CD4-positive, alpha-beta T cell treated with Interleukin-12 subunit alpha and Interleukin-12 subunit beta, for 1 hour (primary cell): Measurements from ENCODE around the gene CCDC81.

Experiments
- DNase-seq: peaks from one replicate; pipeline ENCODE4 v3.0.0-alpha.2; 2020

Gene CCDC81

GRCh38 chr11:86442420-86442819 lies 67.7 kb downstream of the CCDC81 start:
- no peak for DNase-seq

- DNase-seq = no peak
Measured at GRCh38 chr11:86442827-86443226, 68.1 kb downstream of the CCDC81 start.

DNA sequence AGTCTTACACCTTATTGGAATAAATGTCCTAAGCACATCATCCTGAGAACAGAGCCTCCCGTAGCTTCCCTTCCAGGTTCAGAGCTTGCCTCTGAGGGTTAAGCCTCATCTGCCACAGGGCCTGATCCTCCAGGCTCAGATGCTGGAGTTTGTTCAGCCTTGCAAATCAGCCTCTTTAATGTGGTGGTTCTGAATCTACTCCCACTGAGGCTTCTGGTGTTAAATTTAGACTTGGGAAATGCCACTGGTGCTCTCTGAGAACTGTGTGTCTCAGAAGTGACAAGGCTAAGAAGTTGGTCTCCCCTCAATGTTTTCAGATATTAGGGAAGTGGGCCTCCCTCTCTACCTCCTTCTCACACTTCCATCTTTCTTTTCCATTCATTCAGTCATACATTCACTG lies 68.7 kb downstream of the CCDC81 start:
- DNase-seq = no peak

DNA sequence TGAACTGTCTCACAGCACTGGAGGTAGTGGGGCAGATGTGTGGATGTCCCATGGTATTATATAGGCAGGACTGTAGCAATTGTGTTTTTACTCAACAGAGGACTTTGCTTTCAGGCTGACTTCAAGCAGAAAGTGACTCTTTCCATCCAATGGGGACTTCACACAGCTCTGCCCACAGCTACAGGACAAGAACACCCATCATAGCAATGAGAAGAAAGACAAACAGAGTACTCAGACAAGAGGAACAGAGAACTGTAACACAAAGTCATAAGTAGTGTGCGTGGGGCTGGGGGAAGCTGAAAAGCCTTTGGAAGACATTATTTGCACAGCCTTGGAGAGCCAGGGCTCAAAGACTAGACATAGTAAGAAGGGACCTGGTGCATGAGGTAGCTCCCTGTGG lies 70.3 kb downstream of the CCDC81 start:
- no peak for DNase-seq

- no peak for DNase-seq
Measured at GRCh38 chr11:86446163-86446923, 71.7 kb downstream of the CCDC81 start.

DNA sequence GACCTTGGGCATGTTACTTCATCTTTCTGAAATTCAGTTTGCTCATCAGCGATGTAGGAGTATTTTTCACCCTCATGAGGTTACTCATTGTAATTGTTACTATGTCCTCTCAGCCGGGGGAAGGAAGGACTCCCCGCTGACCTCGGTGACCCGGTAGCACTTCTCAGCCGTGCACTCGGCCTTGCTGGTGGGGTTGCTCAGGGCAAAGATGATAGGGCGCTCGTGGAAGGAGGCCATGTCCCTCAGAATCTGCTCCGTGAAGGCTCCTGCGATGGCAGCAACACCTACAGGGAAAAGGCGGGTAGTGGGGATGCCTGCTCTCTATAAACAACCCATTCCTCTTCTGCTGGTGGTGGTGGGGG lies 72.2 kb downstream of the CCDC81 start:
- DNase-seq = no peak

- no peak for DNase-seq
Measured at GRCh38 chr11:86447763-86448480, 73.2 kb downstream of the CCDC81 start.

GRCh38 chr11:86449993-86450629 lies 75.4 kb downstream of the CCDC81 start:
- no peak for DNase-seq

DNA sequence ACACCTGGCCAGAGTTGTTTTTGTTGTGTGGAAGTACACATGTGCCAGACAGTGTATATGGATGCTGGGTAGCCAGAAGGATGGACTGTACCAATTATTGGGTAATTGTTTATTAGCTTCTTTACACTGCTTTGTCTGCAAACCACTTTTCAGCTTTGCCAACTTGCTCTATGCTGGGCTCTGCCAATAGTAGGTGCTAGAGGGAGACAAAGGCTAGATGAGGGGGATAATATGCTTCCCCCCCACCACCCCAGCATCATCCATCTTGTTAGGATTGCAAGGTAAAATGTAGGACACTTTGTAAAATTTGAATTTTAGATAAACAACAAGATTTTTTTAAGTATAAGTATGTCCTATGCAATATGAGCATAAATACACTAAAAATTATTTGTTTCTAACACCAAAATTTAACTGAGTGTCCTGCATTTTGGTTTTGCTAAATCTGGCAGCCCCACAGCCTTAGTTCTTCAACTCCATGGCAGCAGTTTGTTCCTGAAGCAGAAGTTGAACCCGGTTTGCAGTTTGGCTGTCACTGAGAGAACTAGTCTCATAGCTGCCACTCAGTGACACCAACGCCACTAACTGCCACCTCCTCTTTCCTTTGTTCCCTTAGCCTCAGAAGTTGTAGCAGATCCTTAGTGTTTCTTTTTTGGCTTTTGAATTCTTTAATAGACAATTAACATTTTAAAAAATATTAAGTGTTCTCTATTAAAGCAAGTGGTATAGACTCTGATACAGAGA lies 78.8 kb downstream of the CCDC81 start:
- DNase-seq = no peak

- peak; percentile 67 for DNase-seq
Measured at GRCh38 chr11:86456075-86456939, 81.6 kb downstream of the CCDC81 start.

GRCh38 chr11:86458294-86459001 lies 83.8 kb downstream of the CCDC81 start:
- DNase-seq = no peak

GRCh38 chr11:86459002-86459385 lies 84.3 kb downstream of the CCDC81 start:
- DNase-seq = no peak

DNA sequence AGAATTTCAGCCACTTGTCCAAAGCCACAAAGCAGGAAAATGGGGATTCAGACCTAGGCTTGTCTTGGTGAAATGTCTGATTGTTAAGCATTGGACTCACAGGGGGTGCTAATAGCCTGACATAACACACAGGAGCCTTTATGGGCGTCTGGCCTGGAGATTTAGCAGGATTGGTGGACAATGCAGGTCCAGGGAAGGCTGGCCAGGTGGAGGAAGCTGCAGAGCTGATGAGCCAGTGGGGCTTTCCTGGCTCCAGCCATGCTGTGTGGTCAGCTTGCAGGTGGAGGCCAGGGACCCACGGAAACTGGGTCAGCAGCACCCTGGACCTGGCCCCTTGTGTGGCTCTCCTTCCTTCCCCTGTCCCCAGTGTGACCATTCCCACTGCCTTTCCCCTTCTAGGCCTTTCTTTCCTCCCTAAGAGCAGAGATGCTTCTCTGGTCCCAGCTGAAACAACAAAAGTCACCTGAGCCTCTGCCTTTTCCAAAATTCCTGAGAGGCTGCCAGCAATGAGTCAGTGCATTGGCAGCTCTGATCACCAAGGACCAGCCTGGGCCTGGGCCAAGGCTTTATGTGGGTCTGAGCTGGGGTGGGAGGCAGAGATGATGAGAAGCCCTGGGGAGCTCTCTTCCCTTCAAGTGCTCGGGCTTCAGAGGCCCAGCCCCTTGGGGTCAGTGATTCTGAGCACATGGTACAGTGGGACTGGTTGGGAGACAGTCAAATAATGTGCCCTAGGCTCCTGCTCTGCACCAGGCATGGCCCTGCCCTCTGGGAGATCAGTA lies 85.2 kb downstream of the CCDC81 start:
- no peak for DNase-seq

- no peak for DNase-seq
Measured at GRCh38 chr11:86460461-86461385, 86.0 kb downstream of the CCDC81 start.

DNA sequence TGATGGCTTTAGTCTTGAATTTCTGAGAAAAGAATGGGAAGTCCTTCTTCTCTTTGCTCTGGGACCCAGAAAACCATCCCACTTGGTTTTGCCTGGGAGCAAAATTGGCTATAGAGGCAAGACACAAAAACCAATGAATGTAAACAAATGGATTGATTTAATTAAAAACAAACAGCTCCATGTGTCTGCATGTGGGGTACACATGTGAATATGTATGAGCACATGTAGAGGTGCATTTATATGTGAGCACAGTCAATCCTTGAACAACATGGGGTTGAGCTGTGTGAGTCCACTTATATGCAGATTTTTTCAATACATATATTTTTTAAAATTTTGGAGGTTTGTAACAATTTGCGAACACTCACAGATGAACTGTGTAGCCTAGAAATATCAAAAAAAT lies 87.2 kb downstream of the CCDC81 start:
- DNase-seq = no peak

DNA sequence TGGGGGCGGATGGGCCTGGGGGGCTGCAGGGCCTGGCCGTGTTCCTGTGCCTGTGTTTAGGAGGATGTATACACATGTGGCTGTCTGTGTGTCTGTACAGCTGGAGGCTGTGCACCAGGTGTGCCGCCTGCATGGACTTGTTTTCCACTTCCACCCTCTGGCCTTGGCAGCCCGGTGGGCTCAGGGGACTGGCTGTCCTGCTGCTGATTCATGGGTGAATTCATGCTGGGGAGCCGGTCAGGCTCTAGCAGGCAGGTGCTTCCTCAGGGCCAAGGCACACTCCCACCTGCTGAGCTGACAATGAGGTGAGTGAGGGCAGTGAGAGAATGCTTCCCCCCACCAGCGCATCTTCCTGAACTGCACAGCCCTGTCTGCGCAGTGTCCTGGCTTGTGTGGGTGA lies 88.4 kb downstream of the CCDC81 start:
- no peak for DNase-seq

- DNase-seq = no peak
Measured at GRCh38 chr11:86463955-86464354, 89.3 kb downstream of the CCDC81 start.

GRCh38 chr11:86464509-86465221 lies 90.0 kb downstream of the CCDC81 start:
- DNase-seq = no peak

- DNase-seq = no peak
Measured at GRCh38 chr11:86468169-86468568, 93.5 kb downstream of the CCDC81 start.
